Breast epithelium (tissue), 4 donors: ENCODE results near the gene YPEL2. TPM values are rescaled to one million over a fixed set of nuclear protein-coding genes. Genes with fewer than 3 reads are reported as not detected.

Experiments
- DNase-seq, 2 donors: peaks; one replicate each; pipeline ENCODE4 v3.0.0-alpha.2; 2019; ENCODE audit warnings: low spot score in 2 of 2
- H3K27ac ChIP-seq, 2 donors: fragments of 200-600 bp; sonication (generic) in 1 of 2; one replicate each; pipeline ENCODE4 v1.5.1; 2016 to 2019; ENCODE audit warnings: mild to moderate bottlenecking in 1 of 2
- H3K27me3 ChIP-seq, 2 donors: fragments of 200-600 bp; sonication (generic) in 1 of 2; one replicate each; pipeline versions ENCODE4 v1.5.1 to v1.6.0; 2017 to 2019; ENCODE audit warnings: control low read depth in 1 of 2, mild to moderate bottlenecking in 1 of 2
- H3K36me3 ChIP-seq: fragments of 200-600 bp; one replicate; pipeline ENCODE4 v1.5.1; 2019
- H3K4me1 ChIP-seq, 2 donors: fragments of 200-600 bp; sonication (generic); one replicate each; pipeline ENCODE4 v1.5.1; 2016 to 2019; ENCODE audit warnings: control low read depth in 1 of 2
- H3K4me3 ChIP-seq, 3 donors: fragments of 200-600 bp; sonication (generic); 1 replicate in 2 of 3; 2 replicates in 1 of 3; pipeline ENCODE4 v1.5.1; 2016 to 2019; ENCODE audit warnings: mild to moderate bottlenecking in 3 of 3, moderate library complexity in 2 of 3
- H3K9me3 ChIP-seq, 2 donors: fragments of 200-600 bp; sonication (generic) in 1 of 2; one replicate each; pipeline ENCODE4 v1.5.1; 2016 to 2019; ENCODE audit warnings: control low read depth in 1 of 2
- POLR2A ChIP-seq: fragments of 450-650 bp; IDR thresholded peaks from one replicate; pipeline ENCODE4 v1.6.1; 2016; ENCODE audit warnings: antibody characterized with exemption, mild to moderate bottlenecking, moderate library complexity
- POLR2AphosphoS5 ChIP-seq, 3 donors: sonication (generic); formaldehyde crosslinking; IDR thresholded peaks; one replicate each; pipeline ENCODE4 v1.6.1; 2017; ENCODE audit warnings: antibody characterized with exemption in 3 of 3
- intact Hi-C: fragments of 100-400 bp; cut with DNase I; formaldehyde crosslinking; loops from one replicate; pipeline ENCODE4 v1.15.1; 2023; ENCODE audit warnings: low total_unique reads
- total RNA-seq, 3 donors: library from RNA; depleted of rRNA; stranded (reverse); fragments of >200 nt; gene quantifications; one replicate each; pipeline ENCODE4 v1.1.0, GENCODE V29; 2016
- TF ChIP-seq, protein P1 (sequence below), 3 donors: fragments of 450-650 bp; IDR thresholded peaks; one replicate each; pipeline ENCODE4 v1.5.1; 2016 to 2017; ENCODE audit warnings: antibody characterized with exemption in 3 of 3, mild to moderate bottlenecking in 3 of 3, moderate library complexity in 3 of 3

Gene YPEL2
- total RNA-seq, 3 donors from 2014 or later = 26.5 to 64.8 (median 33.2) TPM

DNA sequence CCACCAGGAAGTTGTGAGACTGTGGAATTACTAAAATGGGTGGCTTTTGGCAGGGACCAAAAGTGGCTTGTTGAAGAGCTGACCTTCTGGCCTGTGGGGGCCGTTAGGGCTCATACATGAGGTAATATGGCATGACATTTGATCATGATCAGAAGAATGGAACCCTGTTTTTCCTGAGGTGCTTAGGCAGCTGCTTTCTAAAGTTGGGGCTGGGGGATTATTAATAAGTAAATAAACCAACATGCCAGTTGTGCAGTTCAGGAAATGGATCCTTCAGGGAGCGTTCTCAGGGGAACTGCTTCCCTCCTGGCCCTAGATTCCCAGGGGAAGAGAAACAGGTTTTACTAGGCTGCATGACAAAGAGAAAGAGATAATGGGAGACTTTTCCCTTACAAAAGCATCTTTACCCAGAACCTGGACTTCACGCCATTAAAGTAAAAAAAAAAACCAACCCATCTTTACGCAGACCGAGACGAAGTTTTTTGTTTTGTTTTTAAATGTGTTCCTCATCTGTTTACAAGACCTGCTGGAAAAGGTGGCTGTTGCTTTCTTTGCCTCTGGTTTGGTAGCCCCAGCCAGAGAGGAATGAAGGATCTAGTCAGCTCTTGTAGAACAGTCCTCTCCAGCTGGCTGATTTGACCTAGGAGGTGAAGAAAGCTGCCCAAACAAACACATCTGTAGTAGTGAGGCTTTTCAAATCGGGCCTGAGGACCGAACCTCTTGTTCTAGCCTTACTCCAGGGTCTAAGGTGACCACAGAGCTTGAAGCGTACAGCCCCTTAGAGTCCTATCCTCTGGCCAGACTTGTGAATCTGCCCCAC, 22.7 kb downstream of the YPEL2 start:
- no peak for TF ChIP-seq POLR2AphosphoS5 (IDR thresholded peaks at IDR 0.05)
- TF ChIP-seq, protein P1, sequence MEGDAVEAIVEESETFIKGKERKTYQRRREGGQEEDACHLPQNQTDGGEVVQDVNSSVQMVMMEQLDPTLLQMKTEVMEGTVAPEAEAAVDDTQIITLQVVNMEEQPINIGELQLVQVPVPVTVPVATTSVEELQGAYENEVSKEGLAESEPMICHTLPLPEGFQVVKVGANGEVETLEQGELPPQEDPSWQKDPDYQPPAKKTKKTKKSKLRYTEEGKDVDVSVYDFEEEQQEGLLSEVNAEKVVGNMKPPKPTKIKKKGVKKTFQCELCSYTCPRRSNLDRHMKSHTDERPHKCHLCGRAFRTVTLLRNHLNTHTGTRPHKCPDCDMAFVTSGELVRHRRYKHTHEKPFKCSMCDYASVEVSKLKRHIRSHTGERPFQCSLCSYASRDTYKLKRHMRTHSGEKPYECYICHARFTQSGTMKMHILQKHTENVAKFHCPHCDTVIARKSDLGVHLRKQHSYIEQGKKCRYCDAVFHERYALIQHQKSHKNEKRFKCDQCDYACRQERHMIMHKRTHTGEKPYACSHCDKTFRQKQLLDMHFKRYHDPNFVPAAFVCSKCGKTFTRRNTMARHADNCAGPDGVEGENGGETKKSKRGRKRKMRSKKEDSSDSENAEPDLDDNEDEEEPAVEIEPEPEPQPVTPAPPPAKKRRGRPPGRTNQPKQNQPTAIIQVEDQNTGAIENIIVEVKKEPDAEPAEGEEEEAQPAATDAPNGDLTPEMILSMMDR (IDR thresholded peaks at IDR 0.05) = no peak
- no peak for TF ChIP-seq POLR2A
- Histone ChIP-seq H3K4me1 (peaks cover 0 to 2% of the 10 kb centered on the region in 2 donors), H3K27me3 (no peaks in the 10 kb centered on the region), H3K4me3 (no peak overlapping the region), H3K36me3 (no peaks in the 10 kb centered on the region), H3K9me3 (no peaks in the 10 kb centered on the region), H3K27ac (peak overlapping the region in 1 of 2 donors; percentile 9)
- intact Hi-C loops = no loop called here
- DNase-seq = no peak

GRCh38 chr17:59355030-59355701, 23.7 kb downstream of the YPEL2 start:
- Histone ChIP-seq H3K9me3 (no peaks in the 10 kb centered on the region), H3K4me1 (peaks cover 0 to 2% of the 10 kb centered on the region in 2 donors), H3K36me3 (no peaks in the 10 kb centered on the region), H3K4me3 (no peak overlapping the region), H3K27me3 (no peaks in the 10 kb centered on the region), H3K27ac (peak overlapping the region in 1 of 2 donors; percentile 13)
- DNase-seq = no peak
- TF ChIP-seq POLR2AphosphoS5 (IDR thresholded peaks at IDR 0.05) (no peak), POLR2A (no peak)
- TF ChIP-seq, protein P1 (IDR thresholded peaks at IDR 0.05) = no peak
- intact Hi-C loops = no loop called here

DNA sequence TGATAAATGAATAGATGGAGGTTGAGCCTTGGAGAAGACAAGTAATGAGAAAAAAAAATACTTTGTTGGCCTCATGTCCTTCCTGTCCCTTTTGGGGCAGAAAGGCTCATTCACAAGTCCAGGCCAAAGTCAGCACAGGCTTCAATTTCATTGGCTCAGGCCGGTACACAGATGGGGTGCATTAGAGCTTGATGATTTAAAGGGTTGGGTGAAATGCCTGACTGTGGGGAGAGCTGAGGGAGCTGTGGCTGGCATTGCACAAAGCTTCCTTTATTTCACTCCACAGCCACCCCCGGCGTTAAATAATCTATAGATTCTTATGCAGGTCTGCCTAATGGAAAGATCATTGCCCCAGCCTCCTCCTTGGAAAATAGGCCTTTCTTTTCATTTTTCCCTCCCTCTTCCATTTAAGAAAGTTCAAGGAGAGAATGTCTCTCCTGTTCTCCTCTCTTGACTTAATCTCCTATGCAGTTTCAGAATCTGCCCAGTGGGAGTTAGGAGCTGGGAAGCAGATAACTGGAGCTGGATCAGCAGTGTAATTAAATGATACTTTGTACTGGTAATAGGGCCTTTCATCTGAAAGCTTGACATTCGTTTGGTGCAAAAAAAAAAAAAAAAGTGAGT, 24.4 kb downstream of the YPEL2 start:
- Histone ChIP-seq H3K27ac (peak overlapping the region in 1 of 2 donors; percentile 13), H3K27me3 (no peaks in the 10 kb centered on the region), H3K36me3 (no peaks in the 10 kb centered on the region), H3K4me1 (no peaks in the 10 kb centered on the region), H3K4me3 (no peak overlapping the region), H3K9me3 (no peaks in the 10 kb centered on the region)
- TF ChIP-seq POLR2AphosphoS5 (IDR thresholded peaks at IDR 0.05) = no peak
- no peak for TF ChIP-seq POLR2A
- TF ChIP-seq, protein P1 (IDR thresholded peaks at IDR 0.05) = no peak
- intact Hi-C loops = no loop called here
- DNase-seq = no peak

- Histone ChIP-seq H3K27ac (peak overlapping the region in 1 of 2 donors; percentile 23), H3K9me3 (no peaks in the 10 kb centered on the region), H3K4me3 (no peak overlapping the region), H3K27me3 (no peaks in the 10 kb centered on the region), H3K4me1 (peaks cover 0 to 4% of the 10 kb centered on the region in 2 donors), H3K36me3 (no peaks in the 10 kb centered on the region)
- TF ChIP-seq POLR2A (no peak), POLR2AphosphoS5 (IDR thresholded peaks at IDR 0.05) (no peak)
- TF ChIP-seq, protein P1 (IDR thresholded peaks at IDR 0.05) = no peak
- intact Hi-C loops = no loop called here
- DNase-seq = no peak
Measured at GRCh38 chr17:59356543-59357218, 25.2 kb downstream of the YPEL2 start.
